HG02798 (cell line): Measurements from ENCODE around the gene CTR9.
"Not testable (repeated sequence)": the region's sequence is repeated elsewhere in the genome, so short reads cannot be mapped to it uniquely, and the experiment has no call there.

Experiments used
- ATAC-seq: cut with Tn5 transposase; IDR thresholded peaks from one replicate; pipeline ENCODE4 v1.9.1; 2021; ENCODE audit warnings: mild to moderate bottlenecking; ENCODE audit not compliant: unreplicated experiment, poor library complexity

Gene CTR9

GRCh38 chr11:10809373-10810160, 58.5 kb downstream of the CTR9 start:
- peak; percentile 17 for ATAC-seq

- ATAC-seq = no peak
Measured at GRCh38 chr11:10813945-10814344, 62.9 kb downstream of the CTR9 start.

GRCh38 chr11:10818594-10818993, 67.5 kb downstream of the CTR9 start:
- ATAC-seq = no peak

DNA sequence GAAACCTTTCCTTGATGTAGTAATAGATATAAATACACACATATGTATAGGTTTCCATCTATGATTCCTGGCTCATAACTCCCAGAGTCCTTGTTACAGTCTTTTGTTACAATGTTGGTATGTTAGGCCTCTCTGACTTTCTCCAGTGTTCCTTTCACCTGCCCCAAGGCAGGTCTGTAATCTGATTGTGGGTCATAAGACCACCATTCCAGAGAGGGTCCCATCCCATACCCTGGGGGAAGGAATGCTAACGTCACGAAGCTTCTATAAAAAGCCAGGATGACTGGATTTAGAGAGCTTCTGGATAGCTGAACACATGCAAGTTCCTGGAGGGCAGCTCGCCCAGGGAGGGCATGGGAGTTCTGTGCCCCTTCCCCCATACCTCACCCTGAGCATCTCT, 71.4 kb downstream of the CTR9 start:
- ATAC-seq = not testable (repeated sequence)

DNA sequence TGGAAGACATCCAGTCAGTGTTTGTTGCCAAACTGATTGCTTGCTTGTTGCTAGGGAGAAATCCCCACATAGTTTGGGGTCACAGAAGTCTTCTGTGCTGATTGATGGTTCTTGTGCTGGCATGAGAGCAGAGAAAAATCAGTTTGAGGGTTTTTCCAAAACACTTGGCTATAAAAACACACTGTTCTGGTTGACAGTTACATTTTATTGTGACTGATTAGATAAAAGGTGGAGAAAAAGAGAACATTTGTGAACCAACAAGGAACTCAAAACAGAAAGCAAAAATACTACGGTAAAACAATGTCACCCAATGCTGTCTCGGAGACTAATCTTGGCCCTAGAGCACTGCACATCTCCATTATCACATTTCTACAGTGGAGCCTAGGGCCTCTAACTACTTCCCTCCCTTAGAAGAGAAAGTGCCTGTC, 72.1 kb downstream of the CTR9 start:
- no peak for ATAC-seq

- ATAC-seq = no peak
Measured at GRCh38 chr11:10824888-10825287, 73.8 kb downstream of the CTR9 start.

DNA sequence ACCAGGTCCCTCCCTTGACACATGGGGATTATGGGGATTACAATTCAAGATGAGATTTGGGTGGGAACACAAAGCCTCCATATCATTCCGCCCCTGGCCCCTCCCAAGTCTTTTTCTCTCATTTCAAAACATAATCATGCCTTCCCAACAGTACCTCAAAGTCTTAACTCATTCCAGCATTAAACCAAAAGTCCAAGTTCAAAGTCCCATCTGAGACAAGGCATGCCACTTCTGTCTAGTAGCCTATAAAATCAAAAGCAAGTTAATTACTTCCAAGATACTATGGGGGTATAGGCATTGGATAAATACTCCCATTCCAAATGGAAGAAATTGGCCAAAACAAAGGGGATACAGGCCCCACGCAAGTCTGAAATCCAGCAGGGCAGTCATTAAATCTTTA, 77.4 kb downstream of the CTR9 start:
- no peak for ATAC-seq

DNA sequence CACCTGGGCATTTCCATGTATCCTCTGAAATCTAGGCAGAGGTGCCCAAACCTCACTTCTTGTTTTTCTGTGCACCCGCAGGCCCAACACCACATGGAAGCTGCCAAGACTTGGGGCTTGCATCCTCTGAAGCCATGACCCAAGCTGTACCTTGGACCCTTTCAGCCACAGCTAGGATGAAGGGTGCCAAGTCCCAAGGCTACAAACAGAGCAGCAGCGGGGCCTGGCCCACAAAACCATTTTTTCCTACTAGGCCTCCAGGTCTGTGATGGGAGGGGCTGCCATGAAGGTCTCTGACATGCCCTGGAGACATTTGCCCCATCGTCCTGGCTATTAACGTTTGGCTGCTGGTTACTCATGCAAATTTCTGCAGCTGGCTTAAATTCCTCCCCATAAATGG, 78.1 kb downstream of the CTR9 start:
- no peak for ATAC-seq
